Forelimb muscle (tissue), 1 donor: Measurements from ENCODE around the gene LRCH1. TPM values are rescaled to one million over a fixed set of nuclear protein-coding genes. Genes with fewer than 3 reads are reported as not detected.

Experiments used
- DNase-seq: peaks from one replicate; pipeline ENCODE4 v3.0.0-alpha.2; 2013; ENCODE audit warnings: low read depth
- polyA plus RNA-seq: library from polyadenylated mRNA; unstranded; fragments of 120-200 nt; gene quantifications from one replicate; pipeline ENCODE4 v1.2.1, GENCODE V29; 2013; ENCODE audit not compliant: insufficient read length

Gene LRCH1
- polyA plus RNA-seq, 1 donor: 21.2 TPM

GRCh38 chr13:46535825-46536224 lies 17.1 kb upstream of the LRCH1 start:
- no peak for DNase-seq

- no peak for DNase-seq
These were observed 16.6 kb upstream of the LRCH1 start for GRCh38 chr13:46536341-46536740.

- no peak for DNase-seq
These were observed 13.7 kb upstream of the LRCH1 start for GRCh38 chr13:46539231-46539630.

- DNase-seq: no peak
These were observed 11.8 kb upstream of the LRCH1 start for GRCh38 chr13:46541210-46541609.

GRCh38 chr13:46542833-46543232 lies 10.1 kb upstream of the LRCH1 start:
- DNase-seq: no peak

- DNase-seq: no peak
These were observed 9.7 kb upstream of the LRCH1 start for GRCh38 chr13:46543287-46543686.

- DNase-seq: no peak
These were observed 8.8 kb upstream of the LRCH1 start for GRCh38 chr13:46544208-46544607.

GRCh38 chr13:46544811-46545210 lies 8.2 kb upstream of the LRCH1 start:
- DNase-seq: no peak

GRCh38 chr13:46546084-46546768 lies 6.7 kb upstream of the LRCH1 start:
- DNase-seq: no peak

- no peak for DNase-seq
These were observed 2.1 kb upstream of the LRCH1 start for GRCh38 chr13:46550822-46551221.

- DNase-seq: no peak
These were observed 1.3 kb upstream of the LRCH1 start for GRCh38 chr13:46551410-46552302.

GRCh38 chr13:46552303-46552682 lies 677 bp upstream of the LRCH1 start:
- no peak for DNase-seq

GRCh38 chr13:46553521-46553885 lies 533 bp downstream of the LRCH1 start:
- no peak for DNase-seq

- DNase-seq: no peak
These were observed 1.2 kb downstream of the LRCH1 start for GRCh38 chr13:46553886-46554858.

GRCh38 chr13:46554951-46555350 lies 2.0 kb downstream of the LRCH1 start:
- DNase-seq: no peak

GRCh38 chr13:46555722-46556417 lies 2.9 kb downstream of the LRCH1 start:
- no peak for DNase-seq

- DNase-seq: no peak
These were observed 3.4 kb downstream of the LRCH1 start for GRCh38 chr13:46556418-46556779.

GRCh38 chr13:46559272-46559805 lies 6.4 kb downstream of the LRCH1 start:
- no peak for DNase-seq

GRCh38 chr13:46560778-46561177 lies 7.8 kb downstream of the LRCH1 start:
- no peak for DNase-seq

- DNase-seq: no peak
These were observed 8.3 kb downstream of the LRCH1 start for GRCh38 chr13:46561286-46561685.

- no peak for DNase-seq
These were observed 8.7 kb downstream of the LRCH1 start for GRCh38 chr13:46561691-46562090.
